Mesangial cell (primary cell): ENCODE results near the gene MYO15B. TPM values are rescaled to one million over a fixed set of nuclear protein-coding genes. Genes with fewer than 3 reads are reported as not detected.

Experiments used
- total RNA-seq: library from RNA; depleted of rRNA; stranded (reverse); fragments of >200 nt; gene quantifications from 2 replicates; pipeline ENCODE4 v1.2.3, GENCODE V29; 2015

Gene MYO15B
- 4.1 and 24.6 TPM in 2 replicates for total RNA-seq

DNA sequence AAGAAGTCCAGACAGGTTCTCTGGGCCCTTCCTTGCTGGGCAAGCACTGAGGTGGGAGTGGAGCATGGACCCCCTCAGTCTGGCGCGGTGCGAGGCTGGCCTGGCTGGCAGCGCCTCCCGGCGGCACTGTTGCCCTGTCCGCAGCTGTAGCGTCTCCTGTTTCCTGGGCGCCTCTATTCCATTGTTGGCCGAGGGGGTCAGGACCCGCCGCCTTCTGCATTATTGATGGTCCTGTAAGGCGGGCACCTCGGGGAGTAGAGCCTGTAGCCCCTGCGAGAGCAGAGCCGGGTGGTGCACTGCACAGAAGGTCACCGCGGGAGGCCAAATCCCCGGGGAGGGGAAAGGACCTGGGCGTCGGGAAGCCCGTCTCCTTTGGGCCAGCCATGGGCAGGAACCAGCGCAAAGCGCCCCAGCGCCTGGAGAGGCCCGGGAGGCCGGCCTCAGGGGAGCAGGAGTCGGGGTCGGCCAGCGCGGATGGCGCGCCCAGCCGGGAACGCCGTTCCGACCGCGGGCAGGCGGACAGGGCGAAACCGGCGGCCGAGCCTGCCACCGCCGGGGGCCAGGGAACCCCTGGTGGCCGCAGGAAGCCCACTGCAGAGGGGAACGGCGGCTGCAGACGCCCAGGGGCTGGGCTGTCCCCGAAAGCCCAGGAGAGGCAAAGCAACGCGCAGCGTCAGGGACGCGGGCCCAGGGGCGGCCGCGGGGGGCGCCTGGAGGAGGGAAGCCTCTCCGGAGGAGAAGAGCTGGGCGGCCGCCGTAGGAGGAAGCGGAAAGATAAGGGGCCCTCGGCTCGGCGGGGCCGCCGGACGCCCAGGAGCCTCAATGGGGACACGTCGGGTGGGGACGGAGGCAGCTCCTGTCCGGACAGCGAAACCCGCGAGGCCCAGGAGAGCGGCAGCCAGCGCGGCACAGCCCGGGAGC is at the start of gene MYO15B:
Gene MYO15B, plus strand, starts transcription at position 126 of the 921 bp plus-strand sequence. Its CDS starts 258 bp downstream, at position 384.

DNA sequence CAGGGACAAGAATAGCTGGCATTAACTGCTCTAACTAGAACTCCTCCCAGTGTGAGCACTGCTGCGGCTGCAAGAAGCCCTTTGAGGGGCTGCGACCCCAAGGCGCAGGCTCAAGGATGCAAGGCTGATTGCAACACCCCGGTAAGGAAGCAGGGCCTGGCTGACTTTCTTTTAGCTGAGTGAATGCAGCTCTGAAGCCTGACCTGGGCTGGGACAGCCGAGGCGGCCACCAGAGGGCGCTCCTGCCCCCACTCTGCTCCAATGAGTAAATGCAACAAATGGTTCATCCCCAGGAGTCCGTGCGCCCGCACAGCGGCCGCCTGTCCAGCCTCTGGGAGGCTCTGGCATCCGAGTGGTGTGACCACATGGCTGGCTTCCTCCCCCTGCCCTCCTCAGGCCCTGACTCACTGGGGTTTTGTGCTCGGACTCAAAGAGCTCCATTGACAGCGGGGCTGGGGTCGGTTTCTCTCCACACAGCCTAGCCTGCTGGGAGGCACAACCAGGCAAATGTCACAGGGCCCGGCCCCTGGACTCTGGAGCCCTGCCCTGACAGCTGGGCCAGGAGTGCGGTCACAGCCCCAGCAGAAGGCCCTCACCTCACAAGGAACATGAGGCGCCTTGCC is 45.4 kb downstream of the MYO15B start, which contains the start of gene SMIM5:
Gene SMIM5, plus strand, starts transcription at position 572 of the 623 bp plus-strand sequence. CDS start 6,768 bp downstream, outside the sequence.

DNA sequence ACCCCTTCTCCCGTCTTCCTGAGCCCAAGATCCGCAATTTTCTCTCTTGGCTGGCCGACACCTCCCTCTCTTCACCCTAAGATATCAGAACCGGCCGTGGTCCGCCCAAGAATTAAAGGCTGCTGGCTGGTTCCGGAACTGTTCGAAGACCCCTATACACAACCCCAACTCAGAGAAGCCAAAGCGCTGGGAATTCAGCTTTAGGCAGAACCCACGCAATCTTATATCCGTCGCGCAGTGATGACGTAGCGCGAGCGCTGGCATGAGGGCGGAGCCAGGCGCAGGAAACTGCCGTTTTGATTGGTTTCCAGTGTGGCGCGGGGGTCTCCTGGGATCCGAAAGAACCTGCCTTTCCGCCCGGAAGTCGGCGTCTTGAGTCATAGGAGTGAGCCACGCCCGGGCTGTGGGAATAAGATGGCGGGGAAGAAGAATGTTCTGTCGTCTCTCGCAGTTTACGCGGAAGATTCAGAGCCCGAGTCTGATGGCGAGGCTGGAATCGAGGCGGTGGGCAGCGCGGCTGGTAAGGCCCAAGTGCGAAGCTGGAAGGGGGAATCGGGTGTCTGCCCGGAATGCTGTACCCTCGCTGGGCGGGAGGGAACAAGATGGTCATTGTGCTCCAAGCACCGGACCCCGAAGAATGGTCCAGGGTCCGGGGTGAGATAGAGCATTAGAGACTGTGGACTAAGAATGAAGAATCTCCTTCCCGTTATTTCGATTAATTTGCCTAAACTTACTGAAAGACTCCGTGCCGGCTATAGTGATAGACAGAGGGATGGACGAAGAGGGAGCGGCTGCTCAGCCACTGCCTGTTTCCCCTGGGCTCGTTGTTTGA is 79.6 kb downstream of the MYO15B start, which contains the start of the genes RECQL5 and SAP30BP:
Gene RECQL5, minus strand, starts transcription at position 196 of the 832 bp plus-strand sequence. CDS start 597 bp downstream, outside the sequence.
Gene SAP30BP, plus strand, starts transcription at position 380 of the 832 bp plus-strand sequence. Its CDS starts 35 bp downstream, at position 415.

Other genes starting within 250 kb of the MYO15B start
- gene GRB2, start 182.1 kb upstream of the MYO15B start, total RNA-seq: 60.8 and 64.8 TPM in 2 replicates
- 67.1 and 74.8 TPM in 2 replicates for gene TMEM94, start 131.2 kb upstream of the MYO15B start, total RNA-seq
- 12.5 and 26.1 TPM in 2 replicates for gene CASKIN2, start 72.3 kb upstream of the MYO15B start, total RNA-seq
- gene TSEN54, start 71.3 kb upstream of the MYO15B start, total RNA-seq: 18.1 and 24.4 TPM in 2 replicates
- 8.3 and 34.5 TPM in 2 replicates for gene LLGL2, start 62.1 kb upstream of the MYO15B start, total RNA-seq
- gene SMIM5, start 45.6 kb downstream of the MYO15B start, total RNA-seq: 0.25 TPM in 1 of 2 replicates, not detected in the other
- gene RECQL5, start 79.4 kb downstream of the MYO15B start, total RNA-seq: 13.2 and 32.3 TPM in 2 replicates
- gene SAP30BP, start 79.5 kb downstream of the MYO15B start, total RNA-seq: 60.1 and 68.9 TPM in 2 replicates
- gene ITGB4, start 133.7 kb downstream of the MYO15B start, total RNA-seq: 4.1 and 85.9 TPM in 2 replicates
- 58.3 and 61.6 TPM in 2 replicates for gene GALK1, start 177.4 kb downstream of the MYO15B start, total RNA-seq
- 17.5 and 23.6 TPM in 2 replicates for gene UNK, start 197.0 kb downstream of the MYO15B start, total RNA-seq